GM18951 (cell line): ENCODE measurements around the gene PARP11.
"Not testable (repeated sequence)": the region's sequence is repeated elsewhere in the genome, so short reads cannot be mapped to it uniquely, and the experiment has no call there.

ENCODE experiments used
- POLR2A ChIP-seq: IDR thresholded peaks from 4 replicates; pipeline ENCODE4 v1.6.1; 2011; ENCODE audit warnings: mild to moderate bottlenecking; ENCODE audit not compliant: insufficient read length, insufficient read depth; ENCODE audit errors: extremely low read depth
- in situ Hi-C: fragments of 300-500 bp; cut with MboI; formaldehyde crosslinking; loops from one replicate; pipeline ENCODE4 v1.12.0; 2022; ENCODE audit warnings: low sequenced_read_pairs, mixed read lengths, inconsistent platforms; ENCODE audit not compliant: unreplicated experiment

The PARP11 gene

GRCh38 chr12:3841783-3842182 lies 31.4 kb downstream of the PARP11 start:
- TF ChIP-seq POLR2A = no peak
- in situ Hi-C loops = no loop called here

DNA sequence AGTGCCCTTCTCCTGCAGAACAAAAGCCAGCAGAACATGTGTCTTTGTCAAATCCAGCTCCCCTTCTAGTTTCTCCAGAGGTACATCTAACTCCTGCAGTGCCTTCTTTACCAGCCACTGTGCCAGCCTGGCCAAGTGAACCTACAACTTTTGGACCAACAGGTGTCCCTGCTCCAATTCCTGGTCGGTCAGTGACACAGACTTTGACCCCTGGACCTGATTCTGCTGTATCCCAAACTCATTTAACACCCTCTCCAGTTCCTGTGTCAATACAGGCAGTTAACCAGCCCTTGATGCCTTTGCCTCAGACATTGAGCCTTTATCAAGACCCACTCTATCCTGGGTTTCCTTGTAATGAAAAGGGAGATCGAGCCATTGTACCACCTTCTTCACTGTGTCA lies 32.4 kb downstream of the PARP11 start:
- in situ Hi-C loops = not testable (repeated sequence)

DNA sequence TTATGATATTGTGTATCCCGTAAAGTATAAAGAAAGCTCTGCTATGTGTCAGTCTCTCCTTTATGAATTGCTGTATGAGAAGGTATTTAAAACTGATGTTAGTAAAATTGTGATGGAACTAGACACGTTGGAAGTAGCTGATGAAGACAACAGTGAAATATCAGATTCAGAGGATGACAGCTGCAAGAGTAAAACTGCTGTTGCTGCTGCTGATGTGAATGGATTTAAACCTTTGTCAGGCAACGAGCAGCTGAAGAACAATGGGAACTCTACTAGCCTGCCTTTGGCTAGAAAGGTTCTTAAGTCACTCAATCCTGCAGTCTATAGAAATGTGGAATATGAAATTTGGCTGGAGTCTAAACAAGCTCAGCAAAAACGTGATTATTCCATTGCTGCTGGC lies 33.5 kb downstream of the PARP11 start:
- in situ Hi-C loops = not testable (repeated sequence)

GRCh38 chr12:3838701-3839548 lies 34.3 kb downstream of the PARP11 start:
- in situ Hi-C loops = not testable (repeated sequence)

DNA sequence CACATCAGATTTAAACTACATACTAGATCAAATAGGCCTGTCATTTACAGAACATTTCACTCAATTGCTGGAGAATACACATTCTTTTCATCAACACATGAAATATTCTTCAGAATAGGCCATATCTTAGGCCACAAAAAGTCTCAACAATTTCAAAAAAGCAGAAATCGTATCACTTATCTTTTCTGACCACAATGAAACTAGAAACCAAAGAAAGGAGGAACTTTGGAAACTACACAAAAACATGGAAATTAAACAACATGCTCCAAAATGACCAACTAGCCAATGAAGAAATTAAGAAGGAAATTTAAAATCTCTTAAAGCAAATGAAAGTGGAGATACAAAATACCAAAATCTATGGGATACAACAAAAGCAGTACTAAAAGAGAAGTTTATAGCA lies 35.1 kb downstream of the PARP11 start:
- in situ Hi-C loops = no loop called here
- no peak for TF ChIP-seq POLR2A

DNA sequence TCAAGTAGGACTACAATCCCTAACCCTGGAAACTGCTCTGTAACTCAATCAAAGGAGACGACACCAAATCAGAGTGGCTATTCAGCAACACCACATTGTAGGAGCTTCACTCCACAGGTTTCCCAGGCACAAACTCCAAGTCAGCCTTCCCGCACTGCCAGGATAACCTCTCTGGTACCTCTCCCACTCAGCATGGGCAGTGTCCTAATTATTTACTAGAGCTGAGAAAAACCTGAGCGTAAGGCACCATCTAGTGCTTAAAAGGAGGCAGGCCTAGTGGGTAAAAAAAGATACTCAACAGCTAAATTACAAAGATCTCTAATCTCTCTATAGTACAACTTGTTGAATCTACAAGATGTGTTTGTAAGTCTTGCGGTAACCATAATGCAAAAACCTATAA lies 36.1 kb downstream of the PARP11 start:
- in situ Hi-C loops = no loop called here
- TF ChIP-seq POLR2A = no peak

GRCh38 chr12:3836641-3837040 lies 36.6 kb downstream of the PARP11 start:
- in situ Hi-C loops = no loop called here
- TF ChIP-seq POLR2A = no peak

GRCh38 chr12:3835914-3836313 lies 37.3 kb downstream of the PARP11 start:
- in situ Hi-C loops = no loop called here
- no peak for TF ChIP-seq POLR2A

DNA sequence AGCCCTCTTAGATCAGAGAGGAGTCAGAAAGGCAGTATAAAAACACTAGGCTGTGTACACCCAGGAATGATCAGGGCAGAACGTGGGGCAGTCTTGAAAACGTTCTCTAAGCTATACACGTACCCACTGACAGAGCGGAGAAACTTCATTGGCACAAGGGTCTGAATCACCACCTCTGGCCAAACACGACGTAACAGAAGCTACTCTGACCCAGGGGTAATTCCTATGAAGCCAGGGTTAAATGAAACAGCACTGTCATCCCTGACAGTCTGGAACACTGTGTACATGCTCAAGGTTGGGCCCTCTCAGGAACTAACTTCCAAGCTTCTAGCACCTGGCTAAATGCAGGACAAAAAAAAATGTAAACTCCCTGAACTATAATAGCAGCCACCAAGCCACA lies 38.4 kb downstream of the PARP11 start:
- in situ Hi-C loops = no loop called here

DNA sequence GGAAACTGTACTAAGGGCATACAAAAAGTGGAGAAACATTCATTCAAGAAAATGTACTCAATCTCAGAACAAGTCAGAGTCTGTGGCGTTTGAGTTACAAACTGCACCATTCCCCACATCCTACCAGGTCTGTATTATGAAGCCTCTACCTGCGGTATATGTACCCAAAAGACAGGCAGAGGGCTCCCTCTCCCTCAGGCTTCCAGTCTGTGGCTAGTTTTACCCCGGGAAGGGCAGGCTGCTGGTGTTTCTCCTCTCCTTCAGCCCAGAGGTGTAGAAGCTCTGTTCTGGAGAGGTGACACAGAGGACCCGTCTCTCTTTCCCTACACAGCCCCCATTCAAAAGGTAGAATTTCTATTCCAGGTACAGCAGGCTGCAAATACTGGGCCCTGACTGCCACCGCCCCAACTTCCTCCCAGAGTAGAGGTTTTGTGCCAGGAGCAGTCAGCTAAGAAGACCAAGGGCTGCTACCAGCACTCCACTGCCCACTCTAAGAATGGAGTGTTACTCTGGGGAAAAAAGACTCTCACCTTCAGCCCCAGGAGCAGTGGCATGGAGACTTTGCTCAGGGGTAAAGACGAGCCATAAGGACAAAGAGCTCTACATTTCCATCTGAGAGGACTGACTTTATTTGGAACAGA lies 39.4 kb downstream of the PARP11 start:
- in situ Hi-C loops = no loop called here
- no peak for TF ChIP-seq POLR2A

More for the DNA sequence above, 38.4 kb downstream of the PARP11 start:
- TF ChIP-seq POLR2A = no peak

DNA sequence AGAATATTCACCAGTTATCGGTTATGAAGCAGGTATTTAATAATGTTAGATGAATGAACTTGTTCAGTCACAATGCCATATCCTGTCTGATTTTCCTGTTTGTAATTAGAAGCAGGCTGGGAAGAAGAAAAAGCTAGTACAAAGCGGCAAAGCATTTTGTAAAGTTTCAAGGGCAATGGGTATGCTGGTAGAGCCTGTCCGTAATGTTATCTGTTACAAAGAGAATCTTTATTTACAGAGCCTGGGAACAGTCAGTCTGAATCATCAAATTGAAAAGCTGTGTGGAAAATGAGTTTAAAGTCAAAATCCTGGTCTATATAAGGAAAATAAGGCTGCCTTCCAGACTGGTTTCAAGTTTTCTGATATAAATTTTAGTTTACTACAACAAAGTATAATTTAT lies 40.5 kb downstream of the PARP11 start:
- in situ Hi-C loops = no loop called here
- TF ChIP-seq POLR2A = no peak

- TF ChIP-seq POLR2A = no peak
- in situ Hi-C loops = no loop called here
Observed at GRCh38 chr12:3828888-3829287, 44.3 kb downstream of the PARP11 start.

- TF ChIP-seq POLR2A = no peak
- in situ Hi-C loops = no loop called here
Observed at GRCh38 chr12:3827301-3828000, 45.7 kb downstream of the PARP11 start.

DNA sequence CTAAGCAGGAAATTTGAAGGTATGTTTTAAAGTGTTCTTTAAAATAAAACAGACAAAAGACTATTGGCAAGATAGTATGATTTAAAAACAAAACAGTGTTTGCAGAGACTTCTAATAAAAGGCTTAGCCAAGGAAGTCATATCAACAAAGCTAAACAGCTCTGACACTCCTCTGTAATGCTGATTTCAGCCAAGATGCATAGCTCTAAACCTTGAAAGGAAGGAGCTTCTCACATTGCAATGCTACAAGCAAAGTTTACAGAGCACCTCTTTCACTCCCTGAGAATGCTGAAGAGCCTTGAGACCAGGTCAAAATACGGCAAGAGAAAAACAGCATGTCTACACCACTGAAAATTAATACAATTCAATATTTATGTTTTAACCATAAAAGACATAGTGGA lies 51.8 kb downstream of the PARP11 start:
- no peak for TF ChIP-seq POLR2A
- in situ Hi-C loops = no loop called here
